ENCODE data around the gene CTSC.

CTSC gene

DNA sequence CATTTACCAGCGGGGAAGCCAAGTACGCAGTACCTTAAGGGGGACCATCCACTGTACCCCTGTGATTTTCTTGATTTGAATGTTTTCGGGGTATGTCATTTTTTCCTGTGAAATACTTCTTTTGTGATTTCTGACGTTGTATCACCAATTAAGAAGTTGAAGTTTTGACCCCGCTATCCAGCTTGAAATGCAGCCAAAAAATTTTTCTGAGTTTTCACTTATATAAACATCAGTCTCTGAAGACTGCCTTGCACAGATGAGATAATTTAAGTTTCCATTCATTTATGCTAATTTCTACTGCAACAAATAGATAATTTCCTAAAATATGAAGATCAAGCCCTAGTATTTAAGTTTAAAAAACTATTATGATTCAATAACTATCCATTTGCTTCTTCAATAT, 20.0 kb downstream of the CTSC start:
- DNase-seq (ENCODE audit: low read depth): no peak

DNA sequence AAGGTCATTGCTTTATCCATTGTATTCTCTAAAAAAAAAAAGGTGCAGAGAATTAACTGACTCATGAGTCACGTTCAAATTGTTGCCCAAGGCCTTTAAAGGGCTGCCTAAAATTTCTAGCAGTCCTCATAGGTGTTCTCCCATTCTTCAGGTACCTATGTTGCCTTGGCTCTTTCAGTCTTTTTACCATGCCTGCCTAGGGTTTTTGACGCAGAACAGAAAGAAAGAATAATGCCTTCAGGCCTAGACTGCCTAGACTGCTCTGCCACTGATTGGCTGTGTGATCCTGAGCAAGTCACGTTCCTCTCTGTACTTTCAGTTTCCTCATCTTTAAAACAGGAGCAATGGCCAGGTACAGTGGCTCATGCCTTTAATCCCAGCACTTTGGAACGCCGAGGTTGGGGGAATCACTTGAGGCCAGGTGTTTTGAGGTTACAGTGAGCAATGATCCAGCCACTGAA, 21.5 kb downstream of the CTSC start:
- no peak for DNase-seq (ENCODE audit: low read depth)

DNA sequence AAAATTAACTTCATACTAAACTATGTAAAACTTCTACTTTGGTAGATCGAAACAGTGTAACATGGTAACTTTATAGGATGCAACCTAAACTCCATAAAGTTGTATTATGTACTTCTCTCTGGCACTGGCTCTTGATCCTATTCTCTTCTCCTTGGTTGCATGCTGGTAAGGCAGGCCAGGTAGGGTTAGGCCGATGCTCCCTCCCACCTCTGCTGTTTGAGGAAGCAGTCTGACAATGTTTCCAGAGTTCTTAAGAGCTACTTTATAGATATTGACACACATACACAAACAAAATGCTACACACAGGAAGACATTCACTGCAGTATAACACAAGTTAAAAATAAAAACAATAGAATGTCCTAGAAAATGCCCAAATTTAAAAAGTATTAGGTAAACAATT, 22.5 kb downstream of the CTSC start:
- no peak for DNase-seq (ENCODE audit: low read depth)

DNA sequence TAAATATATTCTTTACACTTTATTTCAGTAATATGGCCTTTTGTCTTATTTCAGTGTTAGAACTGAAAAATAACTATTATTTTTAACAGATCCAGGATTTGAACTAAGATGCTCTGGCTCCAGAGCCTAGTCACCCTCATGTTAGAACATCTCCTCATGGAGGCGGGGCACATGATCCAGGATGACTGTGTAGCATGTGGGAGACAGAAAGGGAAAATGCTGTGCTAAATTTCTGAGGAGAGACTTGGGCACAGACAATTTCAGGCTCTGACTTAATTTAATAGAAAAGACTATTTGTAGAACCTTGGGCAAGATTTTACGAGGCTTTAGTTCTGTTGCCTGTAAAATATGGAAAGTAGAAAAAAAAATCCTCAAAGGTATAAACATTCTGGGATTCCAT, 24.1 kb downstream of the CTSC start:
- no peak for DNase-seq (ENCODE audit: low read depth)

DNA sequence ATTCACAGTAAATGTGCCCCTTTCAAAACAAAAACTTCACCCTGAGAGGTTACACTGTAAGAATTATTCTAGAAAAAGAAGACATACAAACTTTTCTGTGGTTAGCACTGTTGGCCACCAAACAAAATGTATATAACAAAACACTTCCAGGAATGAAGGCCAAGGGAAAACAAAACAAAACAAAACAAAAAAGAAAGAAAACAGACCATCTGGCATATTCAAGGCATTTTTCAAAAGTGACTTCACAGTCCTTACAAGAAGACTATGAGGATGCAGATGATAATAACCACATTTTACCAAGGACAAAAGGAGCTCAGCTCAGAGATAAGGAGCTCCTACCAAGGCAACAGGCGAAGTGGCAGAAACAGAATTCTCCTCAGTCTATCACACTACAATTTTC, 24.9 kb downstream of the CTSC start:
- DNase-seq (ENCODE audit: low read depth): no peak

DNA sequence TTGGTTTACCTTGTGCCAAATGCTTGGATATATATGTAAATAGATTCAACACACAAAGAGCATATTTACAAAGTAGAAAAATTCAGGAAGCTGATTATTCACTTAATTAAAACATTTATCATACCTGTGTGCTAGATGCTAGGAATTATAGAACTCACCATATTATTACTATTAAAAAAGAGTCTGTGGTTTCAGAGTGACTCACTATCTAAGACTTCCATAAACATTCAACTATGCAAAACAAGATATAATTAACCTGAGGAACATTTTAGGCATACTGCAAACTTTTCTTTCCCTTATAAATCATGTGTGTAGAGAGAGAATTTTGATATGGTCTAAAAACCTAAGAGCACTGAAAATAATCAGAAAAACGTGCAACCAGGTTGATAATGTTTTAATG, 27.3 kb downstream of the CTSC start:
- DNase-seq (ENCODE audit: low read depth): no peak

DNA sequence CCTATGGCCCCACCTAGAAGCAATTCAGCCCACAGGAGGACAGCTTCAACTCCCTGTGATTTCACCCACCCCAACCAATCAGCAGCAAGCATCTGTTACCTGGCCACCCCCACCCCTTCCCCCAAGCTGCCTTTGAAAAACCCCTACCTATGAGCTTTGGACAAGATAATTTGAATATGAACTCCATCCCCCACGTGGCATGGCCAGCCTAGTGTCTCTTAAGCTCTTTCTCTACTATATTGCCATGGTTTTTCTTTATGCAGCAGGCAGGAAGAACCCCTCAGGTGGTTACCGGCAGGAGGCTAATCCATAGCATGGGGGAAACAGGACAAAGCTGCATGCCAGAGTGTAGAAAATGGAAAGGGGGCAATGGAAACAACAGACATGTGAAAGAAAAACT, 29.0 kb downstream of the CTSC start:
- DNase-seq (ENCODE audit: low read depth): no peak

DNA sequence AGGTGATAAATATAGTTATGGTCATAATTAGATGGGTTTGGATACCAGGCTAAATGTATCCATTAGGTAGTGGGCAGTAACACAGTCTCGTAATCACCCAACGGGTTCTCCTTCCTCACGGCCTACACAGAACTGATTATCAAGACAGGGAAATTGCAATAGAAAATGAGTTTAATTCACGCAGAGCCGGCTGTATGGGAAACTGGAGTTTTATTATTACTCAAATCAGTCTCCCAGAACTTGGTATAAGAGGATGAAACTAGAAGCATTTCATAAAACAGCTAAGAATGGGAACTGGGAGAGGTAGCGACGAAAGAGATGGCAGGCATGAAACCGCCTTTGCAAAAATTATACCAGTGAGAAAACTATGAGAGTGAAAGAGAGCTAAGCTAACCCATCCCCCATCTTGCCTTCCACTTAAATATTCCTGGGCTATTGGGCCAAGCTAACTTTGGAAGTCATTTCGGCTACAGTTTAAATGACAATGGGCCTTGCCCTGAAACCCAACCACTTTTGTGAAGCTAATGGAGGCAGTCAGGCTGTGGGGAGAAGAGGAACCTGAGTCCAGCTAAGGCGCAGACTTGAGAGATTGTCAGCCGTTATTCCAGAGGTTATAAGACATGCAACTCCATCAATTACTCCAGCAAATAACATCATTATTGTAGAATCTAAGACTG, 29.6 kb downstream of the CTSC start:
- DNase-seq (ENCODE audit: low read depth): no peak

DNA sequence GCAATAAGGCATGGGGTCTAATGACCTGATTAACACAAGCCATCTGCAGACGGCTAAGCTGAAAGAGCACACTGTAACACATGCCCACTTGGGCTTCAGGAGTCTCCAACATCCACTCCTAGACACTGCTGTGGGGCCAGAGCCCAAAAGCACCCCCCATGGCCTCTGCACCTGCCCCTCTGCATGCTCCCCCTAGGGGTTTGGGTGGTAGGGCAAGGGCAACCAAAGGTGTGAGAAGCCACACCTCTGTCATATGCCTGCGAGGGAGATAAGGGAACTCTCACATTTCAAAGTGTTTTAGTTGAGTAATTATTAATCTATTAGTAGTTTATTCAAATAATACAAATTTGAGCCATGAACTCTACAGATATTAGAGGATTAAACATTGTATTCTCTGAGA, 30.8 kb downstream of the CTSC start:
- DNase-seq (ENCODE audit: low read depth): no peak

DNA sequence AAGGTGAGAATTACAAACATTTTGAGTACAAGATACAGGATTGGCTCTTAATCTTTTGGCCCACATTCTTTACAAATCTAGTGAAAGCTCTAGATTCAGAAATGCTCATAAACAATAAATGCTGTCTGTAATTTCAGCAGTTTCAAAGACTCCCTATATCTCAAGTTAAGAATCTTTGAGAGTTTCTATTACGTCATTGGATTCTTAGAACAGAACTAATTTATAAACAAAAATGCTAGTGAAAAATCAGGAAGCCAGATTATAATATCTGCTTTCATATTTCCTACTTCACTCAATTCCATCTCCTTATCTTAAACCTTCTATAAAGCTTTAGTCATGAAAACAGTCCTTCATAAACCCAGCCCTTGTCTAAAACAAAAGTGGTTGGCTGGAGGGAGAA, 32.1 kb downstream of the CTSC start:
- DNase-seq (ENCODE audit: low read depth): no peak

DNA sequence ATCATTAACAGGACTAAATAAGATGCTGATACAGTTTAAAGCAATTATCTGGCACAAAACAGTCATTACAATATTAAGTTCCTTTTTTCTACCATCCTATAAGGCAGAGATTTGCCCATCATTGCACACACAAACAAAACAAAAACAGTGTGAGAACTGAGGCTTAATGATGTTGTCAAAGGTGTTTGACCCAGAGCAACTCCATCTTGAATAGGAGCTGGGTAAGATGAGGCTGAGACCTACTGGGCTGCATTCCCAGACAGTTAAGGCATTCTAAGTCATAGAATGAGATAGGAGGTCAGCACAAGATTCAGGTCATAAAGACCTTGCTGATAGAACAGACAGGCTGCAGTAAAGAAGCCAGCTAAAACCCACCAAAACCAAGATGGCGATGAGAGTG, 33.2 kb downstream of the CTSC start:
- no peak for DNase-seq (ENCODE audit: low read depth)

DNA sequence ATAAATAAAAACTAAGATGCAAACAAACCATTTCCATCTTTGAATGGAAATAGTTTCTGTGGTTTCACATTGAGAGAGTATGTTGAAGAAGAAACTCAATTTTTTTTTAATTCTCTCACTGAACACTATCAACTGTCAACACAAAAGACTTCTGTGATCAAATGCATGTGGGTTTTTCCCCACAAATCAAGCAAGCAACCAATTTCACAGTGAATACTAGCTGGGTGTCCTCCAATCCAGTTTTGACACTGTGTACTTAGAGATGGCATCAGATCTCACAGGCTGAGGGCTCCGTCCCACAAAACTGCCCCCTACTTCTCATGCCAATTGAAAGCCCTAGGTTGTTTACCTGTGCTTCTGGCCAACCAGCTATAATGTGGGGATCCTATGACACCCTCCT, 34.5 kb downstream of the CTSC start:
- no peak for DNase-seq (ENCODE audit: low read depth)

DNA sequence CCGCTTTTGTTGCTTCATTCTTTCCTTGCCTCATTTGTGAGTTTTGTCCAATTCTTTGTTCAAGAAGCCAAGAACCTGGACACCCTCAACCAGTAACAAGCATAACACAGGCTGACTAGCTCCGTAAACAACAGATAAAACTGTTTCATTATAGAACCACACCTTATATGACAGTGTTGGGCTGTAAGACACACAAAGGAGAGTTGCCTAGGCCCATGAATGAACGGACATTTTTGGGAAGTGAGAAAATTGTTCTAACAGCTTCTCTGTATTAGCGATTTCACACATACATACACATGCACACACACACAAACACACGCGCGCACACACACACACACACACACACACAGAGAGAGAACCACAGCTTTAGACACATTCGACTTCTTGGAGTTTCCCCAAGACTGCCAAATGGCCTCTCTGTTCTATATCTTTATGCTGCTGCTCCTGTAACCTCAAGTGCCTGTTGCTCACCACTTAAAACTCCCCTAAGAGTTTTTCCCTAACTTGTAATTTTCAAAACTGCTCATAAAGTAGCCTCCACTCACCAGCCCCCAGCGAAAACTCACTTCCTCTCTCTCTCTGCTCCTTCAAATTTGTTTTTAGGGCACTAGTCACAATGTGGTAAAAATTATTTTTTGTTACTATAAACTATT, 35.9 kb downstream of the CTSC start:
- no peak for DNase-seq (ENCODE audit: low read depth)

DNA sequence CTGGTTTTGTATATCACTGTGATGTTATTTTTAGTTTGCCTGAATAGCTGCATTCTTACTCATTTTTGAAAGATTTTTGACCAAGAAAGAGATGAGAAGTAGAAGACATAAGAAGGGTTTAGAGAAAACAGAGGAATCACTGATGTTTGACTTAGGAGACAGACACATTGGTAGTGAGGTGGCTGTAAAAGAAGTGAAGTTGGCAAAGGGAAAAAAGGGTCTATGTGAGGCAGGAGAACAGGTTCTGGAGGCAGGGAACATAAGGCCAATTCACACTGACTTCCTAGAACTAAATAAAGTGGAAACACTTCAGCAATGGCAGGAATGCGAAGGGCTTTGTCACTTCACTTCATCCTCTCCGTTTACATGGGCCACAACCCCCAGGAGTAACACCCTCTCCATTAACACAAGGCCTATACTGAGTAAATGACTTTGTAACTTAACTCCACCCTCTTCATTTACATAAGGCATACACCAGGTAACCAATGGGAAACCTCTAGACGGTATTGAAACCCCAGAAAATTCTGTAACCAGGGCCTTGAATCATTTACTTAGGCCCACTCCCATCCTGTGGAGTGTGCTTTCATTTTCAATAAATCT, 36.5 kb downstream of the CTSC start:
- DNase-seq (ENCODE audit: low read depth): no peak

DNA sequence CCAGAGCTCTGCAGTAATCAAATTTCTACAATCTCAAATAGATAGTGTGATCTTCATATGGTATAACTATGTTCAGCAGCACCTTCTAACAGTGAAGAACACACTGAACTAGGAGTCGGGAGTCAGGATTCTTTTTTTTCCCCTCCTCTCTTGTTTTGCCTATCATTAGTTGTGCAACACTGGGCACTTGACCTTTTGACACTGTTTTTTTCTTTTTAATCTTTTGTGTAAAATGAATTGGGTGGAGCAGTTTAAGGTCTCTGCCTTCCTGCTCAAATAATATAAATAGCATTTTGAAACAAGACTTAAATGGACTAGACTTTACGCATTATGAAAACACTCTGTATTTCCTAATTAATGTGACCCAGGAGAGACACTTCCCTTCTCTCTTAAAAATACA, 39.7 kb downstream of the CTSC start:
- no peak for DNase-seq (ENCODE audit: low read depth)

DNA sequence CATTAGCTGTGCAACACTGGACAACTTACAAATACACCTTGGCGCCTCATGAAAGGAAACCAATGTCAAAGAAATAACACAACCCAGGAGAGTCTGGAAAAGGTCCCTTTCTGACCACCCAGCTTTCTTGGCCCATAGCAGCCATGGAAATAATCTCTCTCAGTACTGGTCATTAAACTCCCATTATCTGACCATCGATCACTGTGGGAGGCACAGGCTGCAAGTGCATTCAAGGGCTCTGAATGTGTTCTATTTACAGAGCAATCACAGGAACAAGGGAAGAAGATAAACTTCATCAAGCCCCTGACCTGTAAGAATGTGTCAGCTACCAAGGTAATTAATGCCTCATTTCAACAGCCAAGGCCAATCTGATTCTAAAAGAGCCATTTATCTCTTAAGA, 40.1 kb downstream of the CTSC start:
- DNase-seq (ENCODE audit: low read depth): no peak

DNA sequence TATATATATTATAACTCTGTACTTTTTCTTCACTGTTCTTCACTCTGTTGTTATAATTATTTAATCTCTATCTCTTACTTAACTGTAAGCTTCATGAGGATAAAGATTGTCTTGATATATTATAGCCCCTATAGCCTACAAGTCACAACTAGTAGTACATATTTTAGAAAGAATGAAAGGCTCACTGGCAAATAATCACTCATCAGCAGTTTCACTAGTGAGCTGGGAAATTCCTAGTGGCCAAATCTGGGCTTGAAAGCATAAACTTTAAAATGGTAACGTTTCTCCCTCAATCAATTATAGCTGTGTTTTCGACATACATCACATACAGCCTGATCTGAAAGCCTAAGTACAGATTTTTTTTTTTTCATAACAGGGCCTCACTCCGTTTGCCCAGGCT, 42.5 kb downstream of the CTSC start:
- no peak for DNase-seq (ENCODE audit: low read depth)

DNA sequence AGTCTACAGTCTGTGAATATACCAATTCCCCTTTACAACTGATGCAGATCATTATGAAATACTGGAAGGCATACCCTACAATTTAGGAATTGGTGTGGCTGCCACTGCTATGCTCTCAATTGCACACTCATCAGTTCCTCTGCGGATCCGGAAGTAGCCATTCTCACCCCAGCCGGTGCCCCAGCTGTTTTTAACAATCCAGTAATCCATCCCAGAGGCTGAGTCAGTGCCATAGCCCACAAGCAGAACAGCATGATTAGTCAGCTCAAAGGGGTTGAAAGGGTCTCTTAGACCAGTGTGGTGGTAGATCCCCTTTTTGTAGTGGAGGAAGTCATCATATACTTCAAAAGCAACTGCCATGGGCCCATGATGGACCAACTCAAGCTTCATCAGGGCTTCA, 43.6 kb downstream of the CTSC start:
- DNase-seq (ENCODE audit: low read depth): no peak

DNA sequence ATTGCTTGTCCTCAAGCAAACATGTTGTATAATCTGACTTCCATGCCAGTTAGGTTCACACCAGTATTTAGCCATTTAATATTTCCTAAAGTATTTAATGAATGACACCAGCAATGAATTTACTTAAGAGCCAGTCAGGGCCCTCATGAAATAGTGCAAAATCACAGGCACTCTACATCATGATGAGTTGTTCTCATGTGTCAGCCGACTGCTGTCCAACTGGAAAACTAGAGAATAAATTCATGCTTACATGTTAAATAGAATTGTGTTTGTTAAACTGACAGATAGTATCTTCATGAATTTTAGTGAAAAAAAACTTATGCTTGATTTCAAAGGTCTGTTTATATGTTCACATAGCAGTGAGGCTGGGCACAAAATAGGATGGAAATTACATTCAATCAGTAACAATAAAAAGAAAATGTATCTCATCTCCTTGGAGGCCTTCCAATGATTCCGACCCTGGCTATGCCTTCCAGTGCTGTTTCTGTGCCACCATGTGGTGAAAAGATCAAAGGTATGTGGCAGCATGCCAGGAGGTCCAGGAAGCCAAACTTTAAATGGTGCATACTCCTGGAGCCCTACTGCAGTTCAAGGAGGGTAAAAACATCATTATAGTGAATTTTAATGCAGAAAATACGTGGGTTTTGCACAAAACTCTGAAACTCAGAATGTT, 45.2 kb downstream of the CTSC start:
- DNase-seq (ENCODE audit: low read depth): no peak

DNA sequence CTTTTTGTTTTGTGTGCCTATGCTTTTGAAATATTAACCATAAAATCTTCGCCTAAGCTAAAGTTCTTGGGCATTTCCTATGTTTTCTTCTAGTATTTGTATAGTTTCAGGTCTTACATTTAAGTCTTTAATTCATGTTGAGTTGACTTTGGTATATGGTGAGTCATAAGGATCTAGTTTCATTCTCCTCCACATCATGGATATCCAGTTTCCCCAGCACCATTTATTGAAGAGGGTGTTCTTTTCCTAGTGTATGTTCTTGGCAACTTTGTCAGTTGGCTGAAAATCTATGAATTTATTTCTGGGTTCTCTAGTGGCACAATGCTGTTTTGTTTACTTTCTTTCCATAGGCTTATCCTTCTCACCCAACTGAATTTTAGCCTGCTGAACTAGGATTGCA, 49.0 kb downstream of the CTSC start:
- no peak for DNase-seq (ENCODE audit: low read depth)

DNA sequence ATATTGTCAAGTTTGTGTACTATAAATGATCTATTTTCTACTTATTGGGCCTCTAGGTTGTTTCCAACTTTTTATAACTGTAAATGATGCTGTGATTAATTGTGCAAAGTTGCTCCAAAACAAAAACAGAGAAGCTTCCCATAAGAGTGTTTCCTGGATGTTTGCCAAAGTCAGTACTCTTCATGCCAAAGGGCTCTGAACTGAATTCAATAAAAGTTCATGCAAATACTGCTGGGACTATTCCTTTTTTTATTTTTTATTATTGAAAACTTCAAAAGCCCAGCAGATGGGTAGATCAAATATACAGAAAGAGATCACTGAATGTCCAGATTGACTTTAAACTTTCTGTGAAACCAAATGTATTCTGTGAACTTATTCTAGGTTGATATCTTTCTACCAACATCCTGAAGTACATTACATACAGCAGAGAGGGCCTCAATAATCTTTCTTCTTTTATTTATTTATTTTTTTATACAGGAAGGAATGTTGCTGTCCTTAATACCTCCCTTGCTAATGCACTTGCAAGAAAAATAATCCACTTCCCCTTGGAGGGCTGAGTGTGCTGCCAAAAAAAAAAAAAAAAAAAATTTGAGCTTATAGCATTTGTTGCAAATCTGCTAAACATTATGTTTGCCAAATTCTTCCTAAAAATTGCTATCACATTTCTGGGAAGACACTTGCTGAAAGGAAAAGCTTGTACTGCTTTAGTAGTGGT, 53.0 kb downstream of the CTSC start:
- no peak for DNase-seq (ENCODE audit: low read depth)

DNA sequence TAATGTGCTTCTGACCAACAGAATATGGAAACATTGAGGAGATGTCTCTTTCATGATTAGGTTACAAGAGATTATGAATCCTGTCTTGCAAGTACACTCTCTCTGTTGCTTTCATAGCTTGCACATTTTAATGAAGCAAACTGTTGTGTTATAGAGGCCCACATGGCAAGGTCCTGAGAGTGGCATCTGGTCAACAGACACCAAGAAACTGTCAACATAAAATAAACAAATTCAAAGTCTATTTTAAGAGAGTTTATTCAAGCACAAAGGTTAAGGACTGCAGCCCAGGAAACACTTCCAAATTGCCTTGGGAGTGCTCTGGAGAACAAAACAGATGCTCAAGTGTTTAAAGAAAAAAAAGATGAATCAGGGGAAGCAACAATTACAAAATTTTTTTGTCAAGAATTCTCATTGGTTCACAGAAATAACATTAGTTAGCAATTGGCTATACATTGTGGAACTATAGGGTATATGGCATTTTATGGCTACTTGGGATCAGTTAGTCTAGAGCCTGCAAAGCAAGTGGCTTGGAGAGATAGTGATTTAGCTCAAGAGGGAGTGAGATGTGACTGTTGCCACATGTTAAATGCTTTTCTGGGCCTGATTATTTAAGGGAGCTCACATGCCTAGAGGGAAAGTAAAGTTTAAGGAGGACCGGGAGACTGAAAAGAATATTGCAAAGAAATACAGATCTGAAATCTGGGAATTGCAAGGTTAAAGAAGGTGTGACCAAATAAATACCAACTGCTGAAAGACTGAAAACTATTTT, 54.6 kb downstream of the CTSC start:
- no peak for DNase-seq (ENCODE audit: low read depth)
